Measurements from ENCODE around the gene RLN1. TPM values are rescaled to one million over a fixed set of nuclear protein-coding genes. Genes with fewer than 3 reads are reported as not detected.

Gene RLN1
- total RNA-seq, 1 experiment from 2014 or later = 0.37 TPM

Small RNA genes within 50 kb of the gene (small RNA-seq; reads per million reads assigned to genes)
- gene AL135786.1 (not detected), gene HMGN2P31 (not detected)

Other genes with a start within 250 kb of the RLN1 start
- gene INSL6, start 154.2 kb downstream of the RLN1 start, total RNA-seq (2014; rRNA removed; shearing (Covaris generic); ENCODE audit: low replicate concordance) = not detected in 2 replicates
- gene INSL4, start 108.5 kb downstream of the RLN1 start, total RNA-seq (2014; rRNA removed; shearing (Covaris generic); ENCODE audit: low replicate concordance) = not detected in 2 replicates
- not detected in 2 replicates for gene RLN2, start 35.2 kb downstream of the RLN1 start, total RNA-seq (2014; rRNA removed; shearing (Covaris generic); ENCODE audit: low replicate concordance)
- 18.7 and 53.1 TPM in 2 replicates for gene PLGRKT, start 98.0 kb upstream of the RLN1 start, total RNA-seq (2014; rRNA removed; shearing (Covaris generic); ENCODE audit: low replicate concordance)
- 0.11 and 0.29 TPM in 2 replicates for gene CD274, start 110.7 kb upstream of the RLN1 start, total RNA-seq (2014; rRNA removed; shearing (Covaris generic); ENCODE audit: low replicate concordance)
- gene PDCD1LG2, start 170.7 kb upstream of the RLN1 start, total RNA-seq (2014; rRNA removed; shearing (Covaris generic); ENCODE audit: low replicate concordance) = not detected in 2 replicates